ENCODE data around the gene PRKRA.

DNA sequence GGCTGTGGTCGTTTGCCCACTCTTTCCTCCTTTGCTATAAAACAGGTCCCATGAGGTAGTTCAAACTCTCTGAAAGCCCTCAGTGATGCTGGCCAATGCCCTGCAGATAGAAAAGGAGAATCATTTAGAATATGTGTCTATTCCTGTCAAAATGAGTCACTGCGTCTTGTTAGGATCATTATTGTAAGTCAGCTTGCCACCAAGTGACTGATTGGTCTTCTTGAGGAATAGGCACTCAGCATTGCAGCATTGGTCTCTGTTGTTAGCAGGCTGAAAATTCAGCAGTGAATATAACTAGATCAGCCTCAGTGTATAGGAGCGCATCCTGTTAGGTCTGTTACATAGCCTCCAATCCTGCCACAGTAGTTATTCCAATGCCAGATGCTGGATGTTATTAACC, 28.9 kb downstream of the PRKRA start:
- TF ChIP-seq EP300 (IDR thresholded peaks at IDR 0.05), result no peak
- TF ChIP-seq POLR2A (IDR thresholded peaks at IDR 0.05), result no peak
- TF ChIP-seq, protein P1, sequence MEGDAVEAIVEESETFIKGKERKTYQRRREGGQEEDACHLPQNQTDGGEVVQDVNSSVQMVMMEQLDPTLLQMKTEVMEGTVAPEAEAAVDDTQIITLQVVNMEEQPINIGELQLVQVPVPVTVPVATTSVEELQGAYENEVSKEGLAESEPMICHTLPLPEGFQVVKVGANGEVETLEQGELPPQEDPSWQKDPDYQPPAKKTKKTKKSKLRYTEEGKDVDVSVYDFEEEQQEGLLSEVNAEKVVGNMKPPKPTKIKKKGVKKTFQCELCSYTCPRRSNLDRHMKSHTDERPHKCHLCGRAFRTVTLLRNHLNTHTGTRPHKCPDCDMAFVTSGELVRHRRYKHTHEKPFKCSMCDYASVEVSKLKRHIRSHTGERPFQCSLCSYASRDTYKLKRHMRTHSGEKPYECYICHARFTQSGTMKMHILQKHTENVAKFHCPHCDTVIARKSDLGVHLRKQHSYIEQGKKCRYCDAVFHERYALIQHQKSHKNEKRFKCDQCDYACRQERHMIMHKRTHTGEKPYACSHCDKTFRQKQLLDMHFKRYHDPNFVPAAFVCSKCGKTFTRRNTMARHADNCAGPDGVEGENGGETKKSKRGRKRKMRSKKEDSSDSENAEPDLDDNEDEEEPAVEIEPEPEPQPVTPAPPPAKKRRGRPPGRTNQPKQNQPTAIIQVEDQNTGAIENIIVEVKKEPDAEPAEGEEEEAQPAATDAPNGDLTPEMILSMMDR (IDR thresholded peaks at IDR 0.05), result no peak
